ENCODE results near the gene TRAPPC2L.

GRCh38 chr16:88878356-88878755, 21.4 kb downstream of the TRAPPC2L start:
- TF ChIP-seq CREB1 (CRISPR knock-in tag; IDR thresholded peaks at IDR 0.05) (no peak), PREB (CRISPR knock-in tag; IDR thresholded peaks at IDR 0.05; ENCODE audit: borderline replicate concordance) (no peak), NR2C2 (CRISPR knock-in tag; IDR thresholded peaks at IDR 0.05) (no peak), GABPB1 (CRISPR knock-in tag; IDR thresholded peaks at IDR 0.05) (no peak)
- TF ChIP-seq, protein P1, sequence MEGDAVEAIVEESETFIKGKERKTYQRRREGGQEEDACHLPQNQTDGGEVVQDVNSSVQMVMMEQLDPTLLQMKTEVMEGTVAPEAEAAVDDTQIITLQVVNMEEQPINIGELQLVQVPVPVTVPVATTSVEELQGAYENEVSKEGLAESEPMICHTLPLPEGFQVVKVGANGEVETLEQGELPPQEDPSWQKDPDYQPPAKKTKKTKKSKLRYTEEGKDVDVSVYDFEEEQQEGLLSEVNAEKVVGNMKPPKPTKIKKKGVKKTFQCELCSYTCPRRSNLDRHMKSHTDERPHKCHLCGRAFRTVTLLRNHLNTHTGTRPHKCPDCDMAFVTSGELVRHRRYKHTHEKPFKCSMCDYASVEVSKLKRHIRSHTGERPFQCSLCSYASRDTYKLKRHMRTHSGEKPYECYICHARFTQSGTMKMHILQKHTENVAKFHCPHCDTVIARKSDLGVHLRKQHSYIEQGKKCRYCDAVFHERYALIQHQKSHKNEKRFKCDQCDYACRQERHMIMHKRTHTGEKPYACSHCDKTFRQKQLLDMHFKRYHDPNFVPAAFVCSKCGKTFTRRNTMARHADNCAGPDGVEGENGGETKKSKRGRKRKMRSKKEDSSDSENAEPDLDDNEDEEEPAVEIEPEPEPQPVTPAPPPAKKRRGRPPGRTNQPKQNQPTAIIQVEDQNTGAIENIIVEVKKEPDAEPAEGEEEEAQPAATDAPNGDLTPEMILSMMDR (IDR thresholded peaks at IDR 0.05): no peak

Measured in WTC11 (cell line).